ENCODE results near the gene GJE1. TPM values are rescaled to one million over a fixed set of nuclear protein-coding genes. Genes with fewer than 3 reads are reported as not detected.

GJE1 gene, protein sequence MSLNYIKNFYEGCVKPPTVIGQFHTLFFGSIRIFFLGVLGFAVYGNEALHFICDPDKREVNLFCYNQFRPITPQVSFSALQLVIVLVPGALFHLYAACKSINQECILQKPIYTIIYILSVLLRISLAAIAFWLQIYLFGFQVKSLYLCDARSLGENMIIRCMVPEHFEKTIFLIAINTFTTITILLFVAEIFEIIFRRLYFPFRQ
- not detected in 5 replicates for total RNA-seq (2022; extraction: Qiagen RNA extraction)

DNA sequence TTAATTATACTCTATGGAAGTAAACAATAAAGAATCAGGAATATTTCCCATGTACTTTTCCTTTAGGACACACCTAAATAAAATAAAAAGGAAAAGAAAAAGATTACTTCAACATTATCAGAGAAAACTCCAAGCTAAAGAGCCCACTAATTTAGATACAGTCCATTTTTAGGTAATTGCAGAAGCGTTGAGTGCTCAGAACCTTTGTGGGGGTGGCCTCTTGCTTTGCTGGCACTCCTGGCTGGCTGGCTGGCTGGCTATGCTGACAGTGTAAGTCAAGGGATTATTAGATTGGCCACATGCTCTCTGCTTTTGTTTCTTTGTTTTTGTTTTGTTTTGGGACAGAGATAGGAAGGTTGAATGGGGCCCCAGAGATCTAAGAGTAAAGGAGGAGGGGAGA is at the start of gene GJE1:
GJE1 (plus strand) TSS at position 301 of the 400 bp plus-strand sequence. CDS start 234 bp downstream, outside the sequence.

GRCh38 chr6:142146828-142147662 is 14.3 kb downstream of the GJE1 start, which contains the start of the genes NMBR and VTA1:
Gene NMBR (minus strand): TSS chr6:142147122. CDS start chr6:142088658, 58,464 bp downstream.
Gene VTA1 (plus strand): TSS chr6:142147263. CDS start chr6:142147288, 25 bp downstream.

Other genes starting within 250 kb of the GJE1 start
- gene NMBR, start 14.2 kb downstream of the GJE1 start, total RNA-seq (2022; extraction: Qiagen RNA extraction), result not detected in 5 replicates
- gene VTA1, start 14.3 kb downstream of the GJE1 start, total RNA-seq (2022; extraction: Qiagen RNA extraction), result 38.7 to 45.1 TPM (median 40.5 TPM) in 5 replicates
- 47.7 to 66.8 TPM (median 63.5 TPM) in 5 replicates for gene ADGRG6, start 169.1 kb downstream of the GJE1 start, total RNA-seq (2022; extraction: Qiagen RNA extraction)

All from A549 treated with AZD2906 at 1 μM for 4 hours (cell line).